Astrocyte of the hippocampus (primary cell): ENCODE data around the gene ANLN.

Experiments used
- DNase-seq: peaks from one replicate; pipeline ENCODE4 v3.0.0; 2011; ENCODE audit warnings: low read depth, low spot score

The ANLN gene

GRCh38 chr7:36409180-36409579 lies 19.5 kb downstream of the ANLN start:
- no peak for DNase-seq

GRCh38 chr7:36415144-36415543 lies 25.5 kb downstream of the ANLN start:
- DNase-seq, result no peak

- DNase-seq, result no peak
Measured at GRCh38 chr7:36416251-36416650, 26.6 kb downstream of the ANLN start.

GRCh38 chr7:36420307-36420706 lies 30.6 kb downstream of the ANLN start:
- no peak for DNase-seq

- DNase-seq, result no peak
Measured at GRCh38 chr7:36422072-36422471, 32.4 kb downstream of the ANLN start.

- DNase-seq, result no peak
Measured at GRCh38 chr7:36423633-36424032, 34.0 kb downstream of the ANLN start.

GRCh38 chr7:36430186-36430585 lies 40.5 kb downstream of the ANLN start:
- DNase-seq, result peak; percentile 49

GRCh38 chr7:36430881-36431280 lies 41.2 kb downstream of the ANLN start:
- no peak for DNase-seq

GRCh38 chr7:36438211-36438610 lies 48.5 kb downstream of the ANLN start:
- no peak for DNase-seq

GRCh38 chr7:36439624-36440023 lies 50.0 kb downstream of the ANLN start:
- peak; percentile 40 for DNase-seq

- DNase-seq, result peak; percentile 57
Measured at GRCh38 chr7:36440880-36441279, 51.2 kb downstream of the ANLN start.

GRCh38 chr7:36441344-36442022 lies 51.8 kb downstream of the ANLN start:
- DNase-seq, result peak; percentile 39

GRCh38 chr7:36448781-36449379 lies 59.2 kb downstream of the ANLN start:
- peak; percentile 33 for DNase-seq

- DNase-seq, result no peak
Measured at GRCh38 chr7:36449685-36450084, 60.0 kb downstream of the ANLN start.

- DNase-seq, result no peak
Measured at GRCh38 chr7:36453769-36454168, 64.1 kb downstream of the ANLN start.

GRCh38 chr7:36455646-36456045 lies 66.0 kb downstream of the ANLN start:
- DNase-seq, result no peak

- DNase-seq, result no peak
Measured at GRCh38 chr7:36456138-36456537, 66.5 kb downstream of the ANLN start.

- DNase-seq, result no peak
Measured at GRCh38 chr7:36456548-36456947, 66.9 kb downstream of the ANLN start.

GRCh38 chr7:36459236-36459960 lies 69.7 kb downstream of the ANLN start:
- DNase-seq, result no peak

- no peak for DNase-seq
Measured at GRCh38 chr7:36460811-36461429, 71.3 kb downstream of the ANLN start.

- no peak for DNase-seq
Measured at GRCh38 chr7:36462551-36463137, 73.0 kb downstream of the ANLN start.

GRCh38 chr7:36464271-36464670 lies 74.6 kb downstream of the ANLN start:
- no peak for DNase-seq
